ENCODE results near the gene MIS12. TPM values are rescaled to one million over a fixed set of nuclear protein-coding genes. Genes with fewer than 3 reads are reported as not detected.

MIS12 gene
- total and polyA plus RNA-seq, 9 of the 15 experiments (the other 6 are each of a cell fraction or from before 2014, with no cell fraction given), result 13.5 to 31.9 (median 25.5) TPM

- no peak overlapping the region for H3K4me3 ChIP-seq
- ChIA-PET POLR2A (interaction anchor here (0.6 kb wide), 1 partner anchor 170 kb away, joined by 4 read pairs; no protein-coding TSS in a partner anchor), CTCF (ENCODE audit: low intra/inter-chr PET ratio) (no interaction called here)
- H2AFZ ChIP-seq (ENCODE audit: low read depth, low read length), result no peak overlapping the region
- H3K4me2 ChIP-seq (ENCODE audit: insufficient read depth, low read length), result no peak overlapping the region
- in situ Hi-C loops (cut with MboI) (no loop called here), intact Hi-C loops (cut with micrococcal nuclease) (no loop called here)
- no peaks in the 10 kb centered on the region for H3K79me2 ChIP-seq (ENCODE audit: control insufficient read depth, insufficient read depth, low read length)
- peaks cover 66% of the 10 kb centered on the region; the same call in 2 of the 3 replicates for H3K36me3 ChIP-seq (ENCODE audit: control insufficient read depth, insufficient read depth, low read length)
- peaks cover 3% of the 10 kb centered on the region for H3K9me1 ChIP-seq (ENCODE audit: control insufficient read depth, insufficient read depth, low read length)
- H3K27me3 ChIP-seq (ENCODE audit: control insufficient read depth in 2 of 2, insufficient read depth in 2 of 2, low read length in 2 of 2), result no peaks in the 10 kb centered on the region
- H3K4me1 ChIP-seq (replicated peaks in 1 of 2; ENCODE audit: control insufficient read depth in 2 of 2, insufficient read depth in 2 of 2, low read length in 2 of 2), result no peaks in the 10 kb centered on the region; a peak in 1 of 5 replicates
- no peak for DNase-seq (ENCODE audit: extremely low read depth in 1 of 4, low spot score in 3 of 4)
- 100% methylated on average over 5 of the region's 8 CpGs for WGBS (ENCODE audit: insufficient coverage, low coverage, missing lambda C conversion rate)
- H3K9me3 ChIP-seq (replicated peaks; ENCODE audit: control insufficient read depth, insufficient read depth, low read depth, low read length), result no peaks in the 10 kb centered on the region
- FAIRE-seq, result no peak
- no TSS peak for BruUV-seq (replicated peaks)
- H4K20me1 ChIP-seq (replicated peaks; ENCODE audit: control insufficient read depth, insufficient read depth, low read length), result no peaks in the 10 kb centered on the region
- H3K9ac ChIP-seq (ENCODE audit: insufficient read depth in 1 of 2, low read depth in 2 of 2, low read length in 2 of 2), result no peak overlapping the region
- H3K27ac ChIP-seq (ENCODE audit: extremely low read depth, low read depth, low read length), result no peak overlapping the region
- ATAC-seq, result no peak
- TF ChIP-seq YBX1 (IDR thresholded peaks at IDR 0.05), result no peak
- no peak for TF ChIP-seq SRSF7 (optimal IDR thresholded peaks at IDR 0.05; ENCODE audit: low read depth, low read length)
- no peak for TF ChIP-seq MAFG (tag; conservative IDR thresholded peaks at IDR 0.05)
- TF ChIP-seq ZBTB11 (CRISPR knock-in tag; IDR thresholded peaks at IDR 0.05), result no peak
- TF ChIP-seq NR4A1 (CRISPR knock-in tag; IDR thresholded peaks at IDR 0.05), result no peak
- no peak for TF ChIP-seq NR4A1 (tag; IDR thresholded peaks at IDR 0.05)
- no peak for TF ChIP-seq ARID3A (IDR thresholded peaks at IDR 0.05; ENCODE audit: borderline replicate concordance, low read depth, low read length)
- no peak for TF ChIP-seq HIVEP1 (CRISPR knock-in tag; IDR thresholded peaks at IDR 0.05)
- no peak for TF ChIP-seq SLC30A9 (CRISPR knock-in tag; IDR thresholded peaks at IDR 0.05)
- no peak for TF ChIP-seq MIER1 (IDR thresholded peaks at IDR 0.05; ENCODE audit: low read depth)
- no peak for TF ChIP-seq EP300 (IDR thresholded peaks at IDR 0.05; ENCODE audit: low read length)
- no peak for TF ChIP-seq THRB (CRISPR knock-in tag; conservative IDR thresholded peaks at IDR 0.05)
- no peak for TF ChIP-seq GTF2A2 (tag; IDR thresholded peaks at IDR 0.05)
- TF ChIP-seq MBD2 (IDR thresholded peaks at IDR 0.05; ENCODE audit: borderline replicate concordance, low read depth), result no peak
These were observed 46.2 kb downstream of the MIS12 start for GRCh38 chr17:5532581-5532980.

All from K562 (cell line).